Measurements from ENCODE around the gene VPS13D.

Gene VPS13D

DNA sequence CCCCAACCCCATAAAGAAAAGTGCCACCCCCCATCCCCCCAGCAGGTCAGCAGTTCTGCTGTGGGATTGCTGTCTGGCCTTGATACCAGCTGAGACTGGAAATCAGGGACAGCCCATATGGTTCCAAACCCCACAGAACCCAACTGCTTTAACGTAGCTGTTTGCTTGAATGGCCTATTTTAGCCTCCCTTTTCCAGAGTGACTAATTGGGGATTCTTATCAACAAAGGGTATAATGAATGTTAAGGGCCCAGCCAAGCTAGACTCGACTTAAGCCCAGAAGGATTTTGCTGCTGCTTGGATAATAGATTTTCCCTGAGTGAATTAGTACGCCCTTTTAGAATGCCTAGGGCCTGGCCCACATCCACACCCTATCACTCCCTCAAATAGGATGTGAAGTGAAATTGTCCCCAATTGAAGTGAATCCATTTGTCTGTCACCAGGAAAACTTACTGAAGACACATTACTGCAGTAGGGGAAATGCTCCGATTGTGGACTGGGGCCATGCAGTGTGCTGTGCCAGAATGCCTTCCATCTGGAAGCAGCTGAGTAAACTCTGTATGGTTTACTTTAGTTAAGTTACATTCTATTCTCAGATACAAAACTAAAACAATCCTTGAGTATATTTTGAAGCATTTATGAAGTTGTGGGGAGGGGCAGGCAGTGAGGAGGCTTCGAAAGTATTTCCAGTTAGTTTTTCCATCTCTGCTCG, 231.2 kb downstream of the VPS13D start:
- DNase-seq (ENCODE audit: low read depth), result peak; percentile 72
- no peak overlapping the region for H3K4me3 ChIP-seq (ENCODE audit: low read length)
- TF ChIP-seq, protein P1, sequence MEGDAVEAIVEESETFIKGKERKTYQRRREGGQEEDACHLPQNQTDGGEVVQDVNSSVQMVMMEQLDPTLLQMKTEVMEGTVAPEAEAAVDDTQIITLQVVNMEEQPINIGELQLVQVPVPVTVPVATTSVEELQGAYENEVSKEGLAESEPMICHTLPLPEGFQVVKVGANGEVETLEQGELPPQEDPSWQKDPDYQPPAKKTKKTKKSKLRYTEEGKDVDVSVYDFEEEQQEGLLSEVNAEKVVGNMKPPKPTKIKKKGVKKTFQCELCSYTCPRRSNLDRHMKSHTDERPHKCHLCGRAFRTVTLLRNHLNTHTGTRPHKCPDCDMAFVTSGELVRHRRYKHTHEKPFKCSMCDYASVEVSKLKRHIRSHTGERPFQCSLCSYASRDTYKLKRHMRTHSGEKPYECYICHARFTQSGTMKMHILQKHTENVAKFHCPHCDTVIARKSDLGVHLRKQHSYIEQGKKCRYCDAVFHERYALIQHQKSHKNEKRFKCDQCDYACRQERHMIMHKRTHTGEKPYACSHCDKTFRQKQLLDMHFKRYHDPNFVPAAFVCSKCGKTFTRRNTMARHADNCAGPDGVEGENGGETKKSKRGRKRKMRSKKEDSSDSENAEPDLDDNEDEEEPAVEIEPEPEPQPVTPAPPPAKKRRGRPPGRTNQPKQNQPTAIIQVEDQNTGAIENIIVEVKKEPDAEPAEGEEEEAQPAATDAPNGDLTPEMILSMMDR (conservative IDR thresholded peaks at IDR 0.05; ENCODE audit: low read length), result no peak

DNA sequence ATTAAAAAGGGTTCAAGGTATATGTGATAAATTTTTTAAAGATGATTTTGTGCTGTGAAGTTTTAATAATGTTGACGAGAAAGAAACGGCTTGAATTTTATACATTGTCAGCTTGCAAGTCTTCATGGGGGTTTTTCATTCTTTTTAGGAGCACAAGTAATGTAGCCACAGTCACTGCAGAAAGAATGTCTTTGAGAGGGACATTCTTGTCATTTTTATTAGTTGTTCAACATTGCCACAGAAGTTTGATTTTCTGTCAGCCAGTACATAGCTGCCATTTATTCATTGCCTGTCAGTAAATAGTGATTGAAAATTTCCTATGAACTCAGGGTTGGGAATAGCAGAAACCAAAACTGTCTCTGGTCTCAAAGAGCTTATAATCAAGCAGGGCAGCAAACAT, 231.9 kb downstream of the VPS13D start:
- DNase-seq (ENCODE audit: low read depth), result peak; percentile 21
- H3K4me3 ChIP-seq (ENCODE audit: low read length), result no peak overlapping the region
- TF ChIP-seq, protein P1 (conservative IDR thresholded peaks at IDR 0.05; ENCODE audit: low read length), result no peak

DNA sequence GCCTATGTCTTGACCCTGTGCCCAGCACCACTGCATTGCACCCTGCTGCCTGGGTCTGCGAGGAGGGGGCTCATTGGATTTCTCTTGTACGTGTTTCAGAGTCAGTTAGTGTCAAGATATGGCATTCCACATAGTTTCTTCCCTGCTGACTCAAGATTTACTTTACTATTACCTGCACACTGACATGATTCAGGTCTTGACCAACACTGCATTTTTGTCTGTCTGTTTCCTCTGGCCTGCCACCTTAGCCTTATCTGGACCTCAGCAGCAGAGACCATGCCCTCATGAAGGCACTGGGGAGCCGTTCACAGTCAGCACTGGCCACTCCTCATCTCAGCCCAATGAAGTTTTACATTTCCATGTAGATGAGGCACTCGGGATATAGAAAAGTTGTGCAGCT, 232.8 kb downstream of the VPS13D start:
- TF ChIP-seq, protein P1 (conservative IDR thresholded peaks at IDR 0.05; ENCODE audit: low read length), result no peak
- no peak for DNase-seq (ENCODE audit: low read depth)
- no peak overlapping the region for H3K4me3 ChIP-seq (ENCODE audit: low read length)

DNA sequence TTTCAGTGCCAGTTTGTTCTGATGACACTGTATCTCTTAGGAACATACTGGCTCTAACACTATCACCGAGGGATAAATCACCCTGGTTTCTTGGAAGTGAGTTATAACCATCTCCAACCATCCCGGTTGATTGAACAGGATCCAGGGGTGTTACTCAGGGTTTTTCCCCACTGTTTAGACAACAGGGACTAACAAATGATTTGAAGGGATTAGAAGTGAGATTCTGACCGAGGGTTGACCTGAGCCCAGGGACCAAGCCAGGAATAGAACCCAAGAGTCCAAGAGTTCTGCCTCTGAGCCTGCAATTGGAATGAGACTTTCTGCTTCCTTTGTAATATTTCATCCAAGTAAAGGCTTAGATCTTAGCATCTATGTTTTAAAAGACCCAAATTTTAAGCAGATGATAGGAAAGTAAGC, 234.2 kb downstream of the VPS13D start:
- TF ChIP-seq, protein P1 (conservative IDR thresholded peaks at IDR 0.05; ENCODE audit: low read length), result no peak
- no peak overlapping the region for H3K4me3 ChIP-seq (ENCODE audit: low read length)
- peak; percentile 52 for DNase-seq (ENCODE audit: low read depth)

DNA sequence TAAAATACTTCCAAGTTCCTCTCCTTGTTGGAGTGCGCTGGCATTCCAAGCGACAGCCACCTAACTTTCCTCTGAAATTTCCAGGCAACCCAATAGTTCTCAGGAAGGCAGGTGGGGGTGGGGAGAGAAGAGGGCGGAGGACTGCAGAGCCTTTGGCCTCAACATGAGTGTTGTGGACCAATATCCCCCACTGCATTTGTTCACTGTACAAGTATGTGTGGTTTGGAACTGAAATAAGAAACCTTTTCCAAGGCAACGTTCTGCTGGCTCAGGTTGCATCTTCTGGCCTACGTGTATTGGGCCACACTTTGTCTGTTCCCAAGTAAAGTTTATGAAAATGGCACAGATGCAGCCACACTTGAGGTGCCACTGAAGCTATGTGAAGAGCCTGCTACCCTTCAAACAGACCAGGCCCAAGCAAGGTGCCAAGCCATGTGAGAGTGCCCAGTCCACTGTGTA, 234.8 kb downstream of the VPS13D start:
- TF ChIP-seq, protein P1 (conservative IDR thresholded peaks at IDR 0.05; ENCODE audit: low read length), result no peak
- peak; percentile 97 for DNase-seq (ENCODE audit: low read depth)
- no peak overlapping the region for H3K4me3 ChIP-seq (ENCODE audit: low read length)

DNA sequence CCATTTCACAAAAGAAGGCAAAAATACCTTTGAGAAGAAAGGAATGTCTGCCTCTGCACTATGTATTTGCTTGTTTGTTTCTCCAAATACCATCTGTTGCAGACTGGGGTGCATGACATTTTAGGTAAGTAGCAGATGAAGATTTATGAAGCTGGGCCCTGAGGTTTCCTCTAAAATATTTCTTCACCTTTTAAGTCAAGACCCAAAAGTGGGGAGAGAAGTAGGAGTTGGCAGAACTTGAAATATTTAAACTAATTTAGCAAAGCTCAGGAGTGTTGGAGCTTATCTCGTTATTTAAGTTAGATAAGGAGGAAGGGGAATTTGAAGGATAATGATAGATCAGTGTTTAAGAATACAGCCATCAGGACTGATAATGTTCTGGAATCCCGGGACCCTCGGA, 235.3 kb downstream of the VPS13D start:
- TF ChIP-seq, protein P1 (conservative IDR thresholded peaks at IDR 0.05; ENCODE audit: low read length), result no peak
- H3K4me3 ChIP-seq (ENCODE audit: low read length), result no peak overlapping the region
- no peak for DNase-seq (ENCODE audit: low read depth)

DNA sequence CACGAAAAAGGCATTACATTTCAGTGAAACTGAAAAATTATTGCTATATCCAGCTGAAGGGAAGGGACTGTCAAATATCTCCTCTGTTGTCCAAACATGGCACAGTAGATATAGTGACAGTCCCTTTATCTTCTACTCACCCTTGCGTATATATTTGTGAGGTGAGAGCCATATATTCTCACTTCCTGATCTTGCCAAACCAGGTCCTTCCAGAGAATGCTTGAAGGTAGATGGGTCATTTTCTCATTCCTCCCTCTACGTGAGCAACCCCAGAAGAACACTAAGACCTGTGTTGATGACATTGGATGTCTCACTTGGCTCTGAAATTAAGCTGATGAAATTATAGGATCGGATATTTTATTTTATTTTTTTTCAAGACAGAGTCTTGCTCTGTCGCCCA, 237.0 kb downstream of the VPS13D start:
- no peak overlapping the region for H3K4me3 ChIP-seq (ENCODE audit: low read length)
- TF ChIP-seq, protein P1 (conservative IDR thresholded peaks at IDR 0.05; ENCODE audit: low read length), result no peak
- no peak for DNase-seq (ENCODE audit: low read depth)

Measured in AG10803 (cell line).